GM23248 (cell line): ENCODE data around the gene ADGRF1. TPM values are rescaled to one million over a fixed set of nuclear protein-coding genes. Genes with fewer than 3 reads are reported as not detected.

ENCODE experiments used
- DNase-seq: peaks from one replicate; pipeline ENCODE4 v3.0.0-alpha.2; 2015
- H2AFZ ChIP-seq: fragments of 200-600 bp; sonication (generic); 2 replicates; pipeline ENCODE4 v1.6.1; 2016; ENCODE audit warnings: antibody characterized with exemption
- H3F3A ChIP-seq: fragments of 200-600 bp; sonication (generic); 2 replicates; pipeline ENCODE4 v1.6.1; 2016; ENCODE audit warnings: mild to moderate bottlenecking, antibody characterized with exemption, mixed run types; ENCODE audit not compliant: insufficient read depth
- H3K27ac ChIP-seq: fragments of 200-600 bp; sonication (generic); 2 replicates; pipeline ENCODE4 v1.5.1; 2016; ENCODE audit warnings: mild to moderate bottlenecking
- H3K27me3 ChIP-seq: fragments of 200-600 bp; sonication (generic); replicated peaks from 2 replicates; pipeline ENCODE4 v1.6.1; 2016; ENCODE audit warnings: mild to moderate bottlenecking; ENCODE audit not compliant: insufficient read depth
- H3K36me3 ChIP-seq: fragments of 200-600 bp; sonication (generic); 2 replicates; pipeline ENCODE4 v1.6.1; 2016; ENCODE audit warnings: low read depth, mild to moderate bottlenecking
- H3K4me1 ChIP-seq: fragments of 200-600 bp; sonication (generic); 2 replicates; pipeline ENCODE4 v1.6.1; 2016; ENCODE audit warnings: mild to moderate bottlenecking; ENCODE audit not compliant: insufficient read depth
- H3K4me2 ChIP-seq: fragments of 200-600 bp; sonication (generic); one replicate; pipeline ENCODE4 v1.6.1; 2016; ENCODE audit warnings: mild to moderate bottlenecking; ENCODE audit not compliant: unreplicated experiment
- H3K4me3 ChIP-seq: fragments of 200-600 bp; sonication (generic); 2 replicates; pipeline ENCODE4 v1.5.1; 2016; ENCODE audit warnings: mild to moderate bottlenecking
- H3K79me2 ChIP-seq: fragments of 200-600 bp; sonication (generic); 2 replicates; pipeline ENCODE4 v1.6.1; 2016; ENCODE audit warnings: mild to moderate bottlenecking; ENCODE audit not compliant: insufficient read depth
- H3K9ac ChIP-seq: fragments of 200-600 bp; sonication (generic); 2 replicates; pipeline ENCODE4 v1.6.1; 2016; ENCODE audit warnings: mild to moderate bottlenecking
- H3K9me2 ChIP-seq: fragments of 200-600 bp; sonication (generic); 2 replicates; pipeline ENCODE4 v1.6.1; 2016; ENCODE audit warnings: mixed run types, mild to moderate bottlenecking, moderate library complexity; ENCODE audit not compliant: insufficient read depth
- H3K9me3 ChIP-seq: fragments of 200-600 bp; sonication (generic); one replicate; pipeline ENCODE4 v1.6.1; 2017; ENCODE audit warnings: low read depth
- H4K20me1 ChIP-seq: fragments of 200-600 bp; sonication (generic); 2 replicates; pipeline ENCODE4 v1.6.0; 2016; ENCODE audit not compliant: insufficient read depth
- EZH2 ChIP-seq: fragments of 200-600 bp; sonication (generic); IDR thresholded peaks from 2 replicates; pipeline ENCODE4 v1.6.1; 2018; ENCODE audit warnings: antibody characterized with exemption, mild to moderate bottlenecking; ENCODE audit not compliant: insufficient read depth, poor library complexity, severe bottlenecking
- EZH2phosphoT487 ChIP-seq: fragments of 200-600 bp; sonication (generic); IDR thresholded peaks from 2 replicates; pipeline ENCODE4 v1.6.1; 2018; ENCODE audit warnings: antibody characterized with exemption, moderate library complexity, mild to moderate bottlenecking, low read depth; ENCODE audit not compliant: insufficient read depth
- WGBS, 2 experiments: methylation state at CpG; one replicate each; pipeline ENCODE4 v1.1.6; 2015 to 2017; ENCODE audit warnings: low lambda C conversion rate in 2 of 2, low coverage in 1 of 2; ENCODE audit errors: missing lambda C conversion rate in 2 of 2; 5-methylcytosine and 5-hydroxymethylcytosine counted together
- in situ Hi-C: fragments of 300-500 bp; cut with MboI; formaldehyde crosslinking; loops from 2 replicates; pipeline ENCODE4 v1.15.0; 2020
- polyA plus RNA-seq: library from polyadenylated mRNA; unstranded; fragments of >200 nt; fragmentation: Nextera tagmentation; extraction: Ambion mirVana; gene quantifications from 2 replicates; pipeline ENCODE4 v1.2.1, GENCODE V29; 2016
- total RNA-seq: library from RNA; depleted of rRNA; stranded (reverse); fragments of >200 nt; shearing (Covaris generic); gene quantifications from 2 replicates; pipeline ENCODE4 v1.2.3, GENCODE V29; 2014

The ADGRF1 gene
- total and polyA plus RNA-seq, 2 experiments from 2014 or later = not detected

- DNase-seq = peak; percentile 42
- H4K20me1 ChIP-seq = no peaks in the 10 kb centered on the region
- H3K79me2 ChIP-seq = no peaks in the 10 kb centered on the region
- H3K4me3 ChIP-seq = no peak overlapping the region
- H3K9me2 ChIP-seq = no peaks in the 10 kb centered on the region
- no peaks in the 10 kb centered on the region for H3K9me3 ChIP-seq
- H3K9ac ChIP-seq = no peak overlapping the region
- H3F3A ChIP-seq = no peaks in the 10 kb centered on the region
- 0 to 5% methylated on average over 3 of the region's 3 CpGs for WGBS, 2 experiments
- no peaks in the 10 kb centered on the region for H3K36me3 ChIP-seq
- no peaks in the 10 kb centered on the region for H3K4me1 ChIP-seq
- H3K27ac ChIP-seq = no peak overlapping the region
- TF ChIP-seq EZH2phosphoT487 = no peak
- TF ChIP-seq EZH2 = no peak
- in situ Hi-C loops = no loop called here
- no peaks in the 10 kb centered on the region; the same call in 1 of the 2 replicates for H3K27me3 ChIP-seq
- H2AFZ ChIP-seq = no peak overlapping the region
- no peak overlapping the region for H3K4me2 ChIP-seq
These were observed 41.5 kb upstream of the ADGRF1 start for GRCh38 chr6:47083586-47084047.

DNA sequence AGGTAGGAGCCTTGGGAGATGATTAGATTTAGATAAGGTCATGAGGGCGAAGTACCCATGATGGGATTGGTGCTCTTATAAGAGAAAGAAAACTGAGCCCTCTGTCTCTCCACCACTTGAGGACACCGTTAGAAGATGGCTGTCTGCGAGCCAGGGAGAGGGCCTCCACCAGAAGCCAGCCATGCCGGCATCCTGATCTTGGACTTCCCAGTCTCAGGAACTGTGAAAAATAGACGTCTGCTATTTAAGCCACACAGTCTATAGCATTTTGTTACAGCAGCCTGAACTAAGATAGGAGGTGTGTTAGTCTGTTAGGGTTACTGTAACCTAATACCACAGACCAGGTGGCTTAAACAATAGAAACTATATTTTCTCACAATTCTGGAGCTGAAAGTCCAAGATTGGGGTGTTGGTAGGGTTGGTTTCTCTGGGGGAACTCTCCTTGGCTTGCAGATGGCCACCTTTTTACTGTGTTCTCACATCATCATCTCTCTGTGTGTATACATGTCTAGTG is 38.0 kb upstream of the ADGRF1 start:
- WGBS, 2 experiments = 45 to 51% methylated on average over 5 of the region's 5 CpGs
- no peak overlapping the region for H3K4me3 ChIP-seq
- no peaks in the 10 kb centered on the region for H3K36me3 ChIP-seq
- no peak overlapping the region for H2AFZ ChIP-seq
- H3K27ac ChIP-seq = no peak overlapping the region
- H3K9me3 ChIP-seq = no peaks in the 10 kb centered on the region
- H3K27me3 ChIP-seq = peaks cover 14% of the 10 kb centered on the region
- H3K4me1 ChIP-seq = no peaks in the 10 kb centered on the region
- no peaks in the 10 kb centered on the region for H3K79me2 ChIP-seq
- H3K9ac ChIP-seq = no peak overlapping the region
- H3K9me2 ChIP-seq = no peaks in the 10 kb centered on the region
- no peak for TF ChIP-seq EZH2
- TF ChIP-seq EZH2phosphoT487 = no peak
- H3F3A ChIP-seq = no peaks in the 10 kb centered on the region
- no peaks in the 10 kb centered on the region for H4K20me1 ChIP-seq
- no peak for DNase-seq
- in situ Hi-C loops = no loop called here
- H3K4me2 ChIP-seq = no peak overlapping the region

- H3K27me3 ChIP-seq = peaks cover 17% of the 10 kb centered on the region
- H3K36me3 ChIP-seq = no peaks in the 10 kb centered on the region
- WGBS, 2 experiments = 57 to 59% methylated on average over 7 of the region's 7 CpGs
- H3K4me2 ChIP-seq = no peak overlapping the region
- no peak overlapping the region for H3K27ac ChIP-seq
- H3K9ac ChIP-seq = no peak overlapping the region
- H3K9me2 ChIP-seq = no peaks in the 10 kb centered on the region
- no peaks in the 10 kb centered on the region for H4K20me1 ChIP-seq
- H3K4me1 ChIP-seq = no peaks in the 10 kb centered on the region
- DNase-seq = no peak
- H3K79me2 ChIP-seq = no peaks in the 10 kb centered on the region
- no peaks in the 10 kb centered on the region for H3K9me3 ChIP-seq
- in situ Hi-C loops = no loop called here
- TF ChIP-seq EZH2 = no peak
- no peak for TF ChIP-seq EZH2phosphoT487
- no peak overlapping the region for H3K4me3 ChIP-seq
- H2AFZ ChIP-seq = no peak overlapping the region
- H3F3A ChIP-seq = no peaks in the 10 kb centered on the region
These were observed 37.5 kb upstream of the ADGRF1 start for GRCh38 chr6:47079638-47080037.

GRCh38 chr6:47078991-47079390 is 36.9 kb upstream of the ADGRF1 start:
- Histone ChIP-seq H3K27ac (no peak overlapping the region), H3F3A (no peaks in the 10 kb centered on the region), H3K27me3 (peaks cover 23% of the 10 kb centered on the region), H3K9me2 (no peaks in the 10 kb centered on the region), H3K9me3 (no peaks in the 10 kb centered on the region), H4K20me1 (no peaks in the 10 kb centered on the region), H3K79me2 (no peaks in the 10 kb centered on the region), H2AFZ (no peak overlapping the region), H3K4me2 (no peak overlapping the region), H3K4me3 (no peak overlapping the region), H3K36me3 (no peaks in the 10 kb centered on the region), H3K9ac (no peak overlapping the region), H3K4me1 (no peaks in the 10 kb centered on the region)
- TF ChIP-seq EZH2phosphoT487 = no peak
- no peak for TF ChIP-seq EZH2
- WGBS, 2 experiments = 23 to 33% methylated on average over 6 of the region's 6 CpGs
- no peak for DNase-seq
- in situ Hi-C loops = no loop called here
